ENCODE measurements around the gene PCGF3.
A peak's percentile ranks its signal among the peaks of the same experiment; 100 is the strongest.
"Not testable (repeated sequence)": the region's sequence is repeated elsewhere in the genome, so short reads cannot be mapped to it uniquely, and the experiment has no call there.

PCGF3 gene

GRCh38 chr4:704198-704891 lies 1.3 kb upstream of the PCGF3 start:
- peaks cover 14% of the 10 kb centered on the region for H3K36me3 ChIP-seq (ENCODE audit: insufficient read depth, insufficient read length, low read length)
- no peak for DNase-seq (ENCODE audit: low read depth, low spot score)
- peaks cover 16% of the 10 kb centered on the region for H3K4me1 ChIP-seq (ENCODE audit: insufficient read depth, insufficient read length)
- no peaks in the 10 kb centered on the region for H3K9me3 ChIP-seq (ENCODE audit: insufficient read depth, low read length)
- no peak overlapping the region for H3K4me3 ChIP-seq (ENCODE audit: insufficient read length, low read depth)
- H3K27me3 ChIP-seq (ENCODE audit: insufficient read depth, insufficient read length): peaks cover 7% of the 10 kb centered on the region
- H3K9ac ChIP-seq (ENCODE audit: insufficient read length, low read depth): no peak overlapping the region
- TF ChIP-seq YY1 (IDR thresholded peaks at IDR 0.05; ENCODE audit: insufficient read depth, insufficient read length) (no peak), SUZ12 (IDR thresholded peaks at IDR 0.05; ENCODE audit: extremely low read depth, insufficient read depth, insufficient read length) (no peak), ZNF274 (IDR thresholded peaks at IDR 0.05; ENCODE audit: low read depth, low read length) (no peak)

GRCh38 chr4:704971-705277 lies 708 bp upstream of the PCGF3 start:
- DNase-seq (ENCODE audit: low read depth, low spot score): no peak
- TF ChIP-seq ZNF274 (IDR thresholded peaks at IDR 0.05; ENCODE audit: low read depth, low read length) (no peak), YY1 (IDR thresholded peaks at IDR 0.05; ENCODE audit: insufficient read depth, insufficient read length) (no peak), SUZ12 (IDR thresholded peaks at IDR 0.05; ENCODE audit: extremely low read depth, insufficient read depth, insufficient read length) (no peak)
- H3K4me3 ChIP-seq (ENCODE audit: insufficient read length, low read depth): no peak overlapping the region
- no peaks in the 10 kb centered on the region for H3K9me3 ChIP-seq (ENCODE audit: insufficient read depth, low read length)
- H3K9ac ChIP-seq (ENCODE audit: insufficient read length, low read depth): peak overlapping the region; percentile 58
- peaks cover 16% of the 10 kb centered on the region for H3K4me1 ChIP-seq (ENCODE audit: insufficient read depth, insufficient read length)
- H3K27me3 ChIP-seq (ENCODE audit: insufficient read depth, insufficient read length): peaks cover 7% of the 10 kb centered on the region
- peaks cover 18% of the 10 kb centered on the region for H3K36me3 ChIP-seq (ENCODE audit: insufficient read depth, insufficient read length, low read length)

GRCh38 chr4:706083-706633 lies 526 bp downstream of the PCGF3 start:
- Histone ChIP-seq H3K4me1 (ENCODE audit: insufficient read depth, insufficient read length) (peaks cover 16% of the 10 kb centered on the region), H3K4me3 (ENCODE audit: insufficient read length, low read depth) (peak overlapping the region; percentile 83), H3K9ac (ENCODE audit: insufficient read length, low read depth) (peak overlapping the region; percentile 98), H3K36me3 (ENCODE audit: insufficient read depth, insufficient read length, low read length) (peaks cover 30% of the 10 kb centered on the region)
- not testable (repeated sequence) for H3K27me3 ChIP-seq (ENCODE audit: insufficient read depth, insufficient read length); H3K9me3 ChIP-seq (ENCODE audit: insufficient read depth, low read length); DNase-seq (ENCODE audit: low read depth, low spot score)

- Histone ChIP-seq H3K9ac (ENCODE audit: insufficient read length, low read depth) (peak overlapping the region; percentile 79), H3K27me3 (ENCODE audit: insufficient read depth, insufficient read length) (peaks cover 7% of the 10 kb centered on the region), H3K4me1 (ENCODE audit: insufficient read depth, insufficient read length) (peaks cover 16% of the 10 kb centered on the region), H3K9me3 (ENCODE audit: insufficient read depth, low read length) (no peaks in the 10 kb centered on the region), H3K36me3 (ENCODE audit: insufficient read depth, insufficient read length, low read length) (peaks cover 30% of the 10 kb centered on the region), H3K4me3 (ENCODE audit: insufficient read length, low read depth) (peak overlapping the region; percentile 38)
- no peak for TF ChIP-seq ZNF274 (IDR thresholded peaks at IDR 0.05; ENCODE audit: low read depth, low read length)
- no peak for TF ChIP-seq YY1 (IDR thresholded peaks at IDR 0.05; ENCODE audit: insufficient read depth, insufficient read length)
- no peak for TF ChIP-seq SUZ12 (IDR thresholded peaks at IDR 0.05; ENCODE audit: extremely low read depth, insufficient read depth, insufficient read length)
- no peak for DNase-seq (ENCODE audit: low read depth, low spot score)
These were observed 1.4 kb downstream of the PCGF3 start for GRCh38 chr4:706834-707598.

- Histone ChIP-seq H3K27me3 (ENCODE audit: insufficient read depth, insufficient read length) (peaks cover 7% of the 10 kb centered on the region), H3K9ac (ENCODE audit: insufficient read length, low read depth) (peak overlapping the region; percentile 21), H3K4me1 (ENCODE audit: insufficient read depth, insufficient read length) (peaks cover 16% of the 10 kb centered on the region), H3K36me3 (ENCODE audit: insufficient read depth, insufficient read length, low read length) (peaks cover 30% of the 10 kb centered on the region), H3K9me3 (ENCODE audit: insufficient read depth, low read length) (no peaks in the 10 kb centered on the region), H3K4me3 (ENCODE audit: insufficient read length, low read depth) (no peak overlapping the region)
- no peak for DNase-seq (ENCODE audit: low read depth, low spot score)
- TF ChIP-seq SUZ12 (IDR thresholded peaks at IDR 0.05; ENCODE audit: extremely low read depth, insufficient read depth, insufficient read length): no peak
- TF ChIP-seq ZNF274 (IDR thresholded peaks at IDR 0.05; ENCODE audit: low read depth, low read length): no peak
- no peak for TF ChIP-seq YY1 (IDR thresholded peaks at IDR 0.05; ENCODE audit: insufficient read depth, insufficient read length)
These were observed 2.4 kb downstream of the PCGF3 start for GRCh38 chr4:707929-708630.

DNA sequence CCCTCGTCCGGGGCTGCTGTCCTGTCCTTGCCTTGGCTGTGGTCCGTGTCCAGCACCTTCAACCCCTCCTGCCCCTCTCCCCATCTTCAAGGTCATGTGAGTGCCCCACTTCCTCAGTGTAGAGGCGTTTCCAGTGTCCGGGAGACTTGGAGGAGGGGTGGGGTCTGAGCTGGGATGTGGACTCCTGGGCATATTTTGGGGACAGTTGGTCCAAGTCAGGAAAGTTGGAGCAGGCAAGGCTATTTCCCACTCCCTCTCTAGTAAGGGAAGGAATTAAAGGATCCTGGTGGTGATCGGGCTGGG lies 3.0 kb downstream of the PCGF3 start:
- TF ChIP-seq YY1 (IDR thresholded peaks at IDR 0.05; ENCODE audit: insufficient read depth, insufficient read length): no peak
- TF ChIP-seq ZNF274 (IDR thresholded peaks at IDR 0.05; ENCODE audit: low read depth, low read length): no peak
- TF ChIP-seq SUZ12 (IDR thresholded peaks at IDR 0.05; ENCODE audit: extremely low read depth, insufficient read depth, insufficient read length): no peak
- Histone ChIP-seq H3K9ac (ENCODE audit: insufficient read length, low read depth) (peak overlapping the region; percentile 21), H3K9me3 (ENCODE audit: insufficient read depth, low read length) (no peaks in the 10 kb centered on the region), H3K36me3 (ENCODE audit: insufficient read depth, insufficient read length, low read length) (peaks cover 35% of the 10 kb centered on the region), H3K4me1 (ENCODE audit: insufficient read depth, insufficient read length) (peaks cover 19% of the 10 kb centered on the region), H3K27me3 (ENCODE audit: insufficient read depth, insufficient read length) (peaks cover 7% of the 10 kb centered on the region), H3K4me3 (ENCODE audit: insufficient read length, low read depth) (no peak overlapping the region)
- no peak for DNase-seq (ENCODE audit: low read depth, low spot score)

- H3K36me3 ChIP-seq (ENCODE audit: insufficient read depth, insufficient read length, low read length): peaks cover 43% of the 10 kb centered on the region
- TF ChIP-seq SUZ12 (IDR thresholded peaks at IDR 0.05; ENCODE audit: extremely low read depth, insufficient read depth, insufficient read length): no peak
- TF ChIP-seq YY1 (IDR thresholded peaks at IDR 0.05; ENCODE audit: insufficient read depth, insufficient read length): no peak
- no peak for TF ChIP-seq ZNF274 (IDR thresholded peaks at IDR 0.05; ENCODE audit: low read depth, low read length)
- DNase-seq (ENCODE audit: low read depth, low spot score): no peak
- no peak overlapping the region for H3K4me3 ChIP-seq (ENCODE audit: insufficient read length, low read depth)
- H3K27me3 ChIP-seq (ENCODE audit: insufficient read depth, insufficient read length): peaks cover 7% of the 10 kb centered on the region
- peaks cover 11% of the 10 kb centered on the region for H3K4me1 ChIP-seq (ENCODE audit: insufficient read depth, insufficient read length)
- no peaks in the 10 kb centered on the region for H3K9me3 ChIP-seq (ENCODE audit: insufficient read depth, low read length)
- H3K9ac ChIP-seq (ENCODE audit: insufficient read length, low read depth): no peak overlapping the region
These were observed 3.7 kb downstream of the PCGF3 start for GRCh38 chr4:709348-709747.
